ENCODE measurements around the gene MEX3C.

The MEX3C gene

GRCh38 chr18:51188024-51188701 is 9.3 kb downstream of the MEX3C start:
- Histone ChIP-seq H3K56ac (ENCODE audit: low read length) (no peak overlapping the region), H3K79me2 (ENCODE audit: control insufficient read depth, insufficient read depth, low read length) (peaks cover 75% of the 10 kb centered on the region), H3K4ac (ENCODE audit: low read depth, low read length) (no peak overlapping the region), H3K27ac (ENCODE audit: low read depth, low read length) (no peak overlapping the region), H3K4me3 (ENCODE audit: low read length) (no peak overlapping the region), H2BK15ac (replicated peaks; ENCODE audit: low read depth) (no peak overlapping the region), H2BK120ac (ENCODE audit: low read depth, low read length) (no peak overlapping the region), H4K8ac (ENCODE audit: low read depth, low read length) (no peak overlapping the region), H2BK5ac (ENCODE audit: low read length) (no peak overlapping the region), H4K5ac (ENCODE audit: low read length) (no peak overlapping the region), H3K79me1 (ENCODE audit: low read length) (peaks cover 13% of the 10 kb centered on the region), H3K36me3 (ENCODE audit: control insufficient read depth, insufficient read depth, low read length) (peaks cover 2% of the 10 kb centered on the region), H3K27me3 (ENCODE audit: insufficient read depth, low read length, poor library complexity) (no peaks in the 10 kb centered on the region), H3K4me1 (ENCODE audit: control insufficient read depth, low read depth, low read length) (peaks cover 2% of the 10 kb centered on the region), H3K4me2 (ENCODE audit: low read length) (no peak overlapping the region), H3K18ac (ENCODE audit: low read length) (no peak overlapping the region), H2AK5ac (ENCODE audit: low read length) (no peak overlapping the region), H3K23ac (ENCODE audit: low read length) (no peak overlapping the region), H3K9ac (ENCODE audit: low read length) (no peak overlapping the region)
- WGBS (ENCODE audit: extremely low coverage, insufficient coverage, low lambda C conversion rate), result no CpG with 5 or more reads among the region's 6 CpGs
- no peak for DNase-seq

- H3K18ac ChIP-seq (ENCODE audit: low read length), result no peak overlapping the region
- no peak overlapping the region for H3K27ac ChIP-seq (ENCODE audit: low read depth, low read length)
- no peak for DNase-seq
- peaks cover 2% of the 10 kb centered on the region for H3K36me3 ChIP-seq (ENCODE audit: control insufficient read depth, insufficient read depth, low read length)
- no peaks in the 10 kb centered on the region for H3K27me3 ChIP-seq (ENCODE audit: insufficient read depth, low read length, poor library complexity)
- H2BK120ac ChIP-seq (ENCODE audit: low read depth, low read length), result no peak overlapping the region
- H2BK15ac ChIP-seq (replicated peaks; ENCODE audit: low read depth), result no peak overlapping the region
- no peak overlapping the region for H3K4me3 ChIP-seq (ENCODE audit: low read length)
- no peak overlapping the region for H3K4ac ChIP-seq (ENCODE audit: low read depth, low read length)
- no peak overlapping the region for H4K8ac ChIP-seq (ENCODE audit: low read depth, low read length)
- peaks cover 78% of the 10 kb centered on the region for H3K79me2 ChIP-seq (ENCODE audit: control insufficient read depth, insufficient read depth, low read length)
- H2BK5ac ChIP-seq (ENCODE audit: low read length), result no peak overlapping the region
- H3K4me2 ChIP-seq (ENCODE audit: low read length), result no peak overlapping the region
- no peaks in the 10 kb centered on the region for H3K4me1 ChIP-seq (ENCODE audit: control insufficient read depth, low read depth, low read length)
- H3K9ac ChIP-seq (ENCODE audit: low read length), result no peak overlapping the region
- H2AK5ac ChIP-seq (ENCODE audit: low read length), result no peak overlapping the region
- H3K79me1 ChIP-seq (ENCODE audit: low read length), result peaks cover 14% of the 10 kb centered on the region
- no peak overlapping the region for H3K56ac ChIP-seq (ENCODE audit: low read length)
- no peak overlapping the region for H4K5ac ChIP-seq (ENCODE audit: low read length)
- H3K23ac ChIP-seq (ENCODE audit: low read length), result no peak overlapping the region
- no CpG with 5 or more reads among the region's 1 CpG for WGBS (ENCODE audit: extremely low coverage, insufficient coverage, low lambda C conversion rate)
Measured at GRCh38 chr18:51185075-51185474, 12.4 kb downstream of the MEX3C start.

GRCh38 chr18:51184091-51184457 is 13.4 kb downstream of the MEX3C start:
- Histone ChIP-seq H3K36me3 (ENCODE audit: control insufficient read depth, insufficient read depth, low read length) (peaks cover 2% of the 10 kb centered on the region), H3K4me2 (ENCODE audit: low read length) (no peak overlapping the region), H2BK120ac (ENCODE audit: low read depth, low read length) (no peak overlapping the region), H3K56ac (ENCODE audit: low read length) (no peak overlapping the region), H3K23ac (ENCODE audit: low read length) (no peak overlapping the region), H3K27me3 (ENCODE audit: insufficient read depth, low read length, poor library complexity) (no peaks in the 10 kb centered on the region), H3K9ac (ENCODE audit: low read length) (no peak overlapping the region), H4K8ac (ENCODE audit: low read depth, low read length) (no peak overlapping the region), H3K79me1 (ENCODE audit: low read length) (peaks cover 17% of the 10 kb centered on the region), H3K79me2 (ENCODE audit: control insufficient read depth, insufficient read depth, low read length) (peaks cover 82% of the 10 kb centered on the region), H2AK5ac (ENCODE audit: low read length) (no peak overlapping the region), H3K27ac (ENCODE audit: low read depth, low read length) (no peak overlapping the region), H2BK5ac (ENCODE audit: low read length) (no peak overlapping the region), H3K18ac (ENCODE audit: low read length) (no peak overlapping the region), H2BK15ac (replicated peaks; ENCODE audit: low read depth) (no peak overlapping the region), H4K5ac (ENCODE audit: low read length) (no peak overlapping the region), H3K4ac (ENCODE audit: low read depth, low read length) (no peak overlapping the region), H3K4me1 (ENCODE audit: control insufficient read depth, low read depth, low read length) (no peaks in the 10 kb centered on the region), H3K4me3 (ENCODE audit: low read length) (no peak overlapping the region)
- no peak for DNase-seq
- WGBS (ENCODE audit: extremely low coverage, insufficient coverage, low lambda C conversion rate), result no CpG with 5 or more reads among the region's 1 CpG

GRCh38 chr18:51183372-51184090 is 13.9 kb downstream of the MEX3C start:
- no peak for DNase-seq
- Histone ChIP-seq H3K79me1 (ENCODE audit: low read length) (peaks cover 17% of the 10 kb centered on the region), H3K36me3 (ENCODE audit: control insufficient read depth, insufficient read depth, low read length) (peaks cover 2% of the 10 kb centered on the region)

GRCh38 chr18:51182824-51183223 is 14.7 kb downstream of the MEX3C start:
- H2BK120ac ChIP-seq (ENCODE audit: low read depth, low read length), result no peak overlapping the region
- H3K56ac ChIP-seq (ENCODE audit: low read length), result no peak overlapping the region

More at GRCh38 chr18:51183372-51184090, 13.9 kb downstream of the MEX3C start:
- H3K23ac ChIP-seq (ENCODE audit: low read length), result no peak overlapping the region
- H3K4me1 ChIP-seq (ENCODE audit: control insufficient read depth, low read depth, low read length), result no peaks in the 10 kb centered on the region
- H3K27ac ChIP-seq (ENCODE audit: low read depth, low read length), result no peak overlapping the region
- H2BK5ac ChIP-seq (ENCODE audit: low read length), result no peak overlapping the region
- no peak overlapping the region for H3K4me2 ChIP-seq (ENCODE audit: low read length)
- no peaks in the 10 kb centered on the region for H3K27me3 ChIP-seq (ENCODE audit: insufficient read depth, low read length, poor library complexity)
- no peak overlapping the region for H4K8ac ChIP-seq (ENCODE audit: low read depth, low read length)
- peaks cover 81% of the 10 kb centered on the region for H3K79me2 ChIP-seq (ENCODE audit: control insufficient read depth, insufficient read depth, low read length)
- H3K4ac ChIP-seq (ENCODE audit: low read depth, low read length), result no peak overlapping the region
- no peak overlapping the region for H3K4me3 ChIP-seq (ENCODE audit: low read length)
- no peak overlapping the region for H3K9ac ChIP-seq (ENCODE audit: low read length)
- no peak overlapping the region for H2BK15ac ChIP-seq (replicated peaks; ENCODE audit: low read depth)
- no peak overlapping the region for H2BK120ac ChIP-seq (ENCODE audit: low read depth, low read length)
- H4K5ac ChIP-seq (ENCODE audit: low read length), result no peak overlapping the region
- no peak overlapping the region for H3K56ac ChIP-seq (ENCODE audit: low read length)
- WGBS (ENCODE audit: extremely low coverage, insufficient coverage, low lambda C conversion rate), result no CpG with 5 or more reads among the region's 1 CpG
- no peak overlapping the region for H3K18ac ChIP-seq (ENCODE audit: low read length)
- H2AK5ac ChIP-seq (ENCODE audit: low read length), result no peak overlapping the region

More at GRCh38 chr18:51182824-51183223, 14.7 kb downstream of the MEX3C start:
- Histone ChIP-seq H3K4me3 (ENCODE audit: low read length) (no peak overlapping the region), H4K8ac (ENCODE audit: low read depth, low read length) (no peak overlapping the region), H3K23ac (ENCODE audit: low read length) (no peak overlapping the region), H3K9ac (ENCODE audit: low read length) (no peak overlapping the region), H3K4me1 (ENCODE audit: control insufficient read depth, low read depth, low read length) (no peaks in the 10 kb centered on the region), H3K4me2 (ENCODE audit: low read length) (no peak overlapping the region), H3K4ac (ENCODE audit: low read depth, low read length) (no peak overlapping the region), H4K5ac (ENCODE audit: low read length) (no peak overlapping the region), H2BK15ac (replicated peaks; ENCODE audit: low read depth) (no peak overlapping the region), H3K36me3 (ENCODE audit: control insufficient read depth, insufficient read depth, low read length) (peaks cover 2% of the 10 kb centered on the region), H2AK5ac (ENCODE audit: low read length) (no peak overlapping the region), H2BK5ac (ENCODE audit: low read length) (no peak overlapping the region), H3K79me1 (ENCODE audit: low read length) (peaks cover 17% of the 10 kb centered on the region), H3K27me3 (ENCODE audit: insufficient read depth, low read length, poor library complexity) (no peaks in the 10 kb centered on the region), H3K27ac (ENCODE audit: low read depth, low read length) (no peak overlapping the region), H3K79me2 (ENCODE audit: control insufficient read depth, insufficient read depth, low read length) (peaks cover 78% of the 10 kb centered on the region), H3K18ac (ENCODE audit: low read length) (no peak overlapping the region)
- DNase-seq, result no peak
